HTERT RPE-1 (cell line): Measurements from ENCODE around the gene ZSCAN26.
"Not testable (repeated sequence)": the region's sequence is repeated elsewhere in the genome, so short reads cannot be mapped to it uniquely, and the experiment has no call there.

ENCODE experiments used
- in situ Hi-C: fragments of 300-500 bp; cut with MboI; formaldehyde crosslinking; loops from 4 replicates; pipeline ENCODE4 v1.14.3; 2020; ENCODE audit warnings: low sequenced_read_pairs

Gene ZSCAN26

GRCh38 chr6:28254121-28254519 lies 12.8 kb upstream of the ZSCAN26 start:
- in situ Hi-C loops: no loop called here

DNA sequence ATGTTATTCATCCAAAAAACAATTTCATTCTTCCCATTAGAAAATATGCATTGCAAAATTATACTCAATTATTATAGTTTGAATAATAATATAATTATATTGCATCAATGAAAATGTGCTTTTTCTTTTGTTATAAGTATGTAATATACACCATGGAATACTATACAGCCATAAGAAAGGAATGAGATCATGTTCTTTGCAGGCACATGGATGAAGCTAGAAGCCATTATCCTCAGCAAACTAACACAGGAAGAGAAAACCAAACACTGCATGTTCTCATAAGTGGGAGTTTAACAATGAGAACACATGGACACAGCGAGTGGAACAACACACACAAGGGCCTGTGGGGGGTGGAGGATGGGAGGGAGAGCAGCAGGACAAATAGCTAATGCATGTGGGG lies 9.9 kb upstream of the ZSCAN26 start:
- in situ Hi-C loops: no loop called here

DNA sequence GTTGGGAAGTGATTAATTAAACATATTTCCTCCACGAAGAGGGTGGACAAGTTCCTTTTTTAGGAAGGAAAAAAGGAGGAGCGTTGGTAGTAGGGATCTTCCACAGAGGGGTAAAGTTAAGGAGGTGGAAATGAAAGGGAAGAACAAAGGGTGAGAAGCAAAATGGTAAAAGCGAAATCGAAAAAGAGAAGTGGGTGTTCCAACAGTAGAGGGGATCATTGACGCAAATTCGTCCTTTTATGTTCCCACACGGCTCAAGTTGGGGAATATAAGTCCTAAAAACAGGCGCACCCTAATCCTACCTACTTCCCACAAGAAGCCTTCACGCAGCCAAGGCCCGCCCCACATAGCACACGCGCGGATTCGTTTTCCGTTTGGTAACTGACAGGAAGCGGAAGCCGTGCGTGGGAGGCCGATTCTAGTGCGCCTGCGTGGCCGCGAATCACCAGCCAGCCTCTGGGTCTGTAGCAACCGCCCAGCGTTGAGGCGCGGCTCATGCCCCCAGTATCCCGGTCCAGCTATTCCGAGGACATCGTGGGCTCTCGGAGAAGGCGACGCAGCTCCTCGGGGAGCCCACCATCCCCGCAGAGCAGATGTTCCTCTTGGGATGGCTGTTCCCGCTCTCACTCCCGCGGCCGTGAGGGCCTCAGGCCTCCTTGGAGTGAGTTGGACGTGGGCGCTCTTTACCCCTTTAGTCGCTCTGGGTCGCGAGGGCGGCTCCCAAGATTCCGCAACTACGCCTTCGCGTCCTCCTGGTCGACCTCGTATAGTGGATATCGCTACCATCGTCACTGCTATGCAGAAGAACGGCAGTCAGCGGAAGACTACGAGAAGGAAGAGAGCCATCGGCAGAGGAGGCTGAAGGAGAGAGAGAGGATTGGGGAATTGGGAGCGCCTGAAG lies 7.8 kb upstream of the ZSCAN26 start, which contains the start of gene NKAPL:
Gene NKAPL (plus strand): TSS at position 421 of the 901 bp plus-strand sequence. CDS start 75 bp downstream, at position 496.
- in situ Hi-C loops: no loop called here

DNA sequence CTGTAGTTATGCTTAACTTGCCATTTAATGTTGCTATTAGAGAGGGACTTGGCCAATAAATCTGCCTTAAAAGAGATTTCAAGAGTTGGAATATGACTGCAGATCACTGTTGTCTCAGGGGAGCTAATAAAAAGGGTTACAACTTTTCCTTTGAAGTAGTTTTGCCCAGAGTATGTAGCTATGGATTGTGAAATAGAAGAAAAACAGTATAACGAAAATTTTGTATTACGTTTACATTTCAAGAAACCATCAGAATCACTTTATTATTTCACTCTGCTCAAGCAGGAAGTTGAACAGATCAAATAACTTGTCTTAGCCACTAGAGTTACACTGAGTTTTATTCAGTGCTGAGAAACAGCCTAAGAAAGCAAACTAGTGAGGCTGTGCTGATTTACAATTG lies 3.0 kb upstream of the ZSCAN26 start:
- in situ Hi-C loops: no loop called here

DNA sequence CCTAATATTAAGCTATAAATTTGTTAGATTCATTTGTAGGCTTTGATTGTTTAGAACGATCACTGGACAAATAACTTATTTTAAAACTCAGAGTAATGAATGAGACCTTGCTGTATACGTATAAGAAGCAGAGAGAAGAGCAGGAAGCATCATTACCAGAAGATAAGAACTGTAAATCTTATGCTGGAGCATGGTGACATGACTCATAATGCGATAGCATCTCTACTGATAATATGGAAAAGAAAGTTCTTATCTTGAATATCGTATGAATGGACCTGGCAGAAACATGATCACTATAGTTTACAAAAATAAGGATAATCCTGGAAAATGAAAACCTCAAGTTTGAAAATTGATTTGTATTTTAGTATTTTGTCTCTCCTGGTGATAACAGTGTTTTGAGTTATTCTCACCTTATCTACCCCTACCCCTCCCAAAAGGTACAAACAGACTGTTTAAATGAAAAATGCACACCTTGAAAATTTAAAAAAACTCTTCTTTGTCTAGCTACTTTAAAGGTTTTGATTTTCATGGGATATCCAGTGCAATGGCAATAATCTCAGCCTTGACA lies 2.0 kb upstream of the ZSCAN26 start:
- in situ Hi-C loops: no loop called here

DNA sequence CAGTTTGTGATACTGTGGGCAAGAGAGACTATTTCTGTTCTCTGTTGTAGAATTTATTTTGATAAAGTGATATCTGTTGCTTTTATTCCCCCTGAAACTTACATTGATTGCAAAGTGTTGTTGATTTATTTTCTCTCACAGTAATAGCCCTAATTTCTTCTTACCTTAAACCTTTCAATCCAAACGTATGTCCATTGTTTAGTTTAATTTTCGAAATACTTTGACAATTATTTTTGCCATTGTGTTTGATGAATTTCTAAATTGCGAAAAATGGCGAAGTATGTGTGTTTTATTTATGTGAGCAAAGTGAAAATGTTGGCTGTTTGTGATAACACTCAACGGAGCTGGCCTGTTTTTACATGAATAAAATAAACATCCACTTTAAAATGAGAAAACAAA lies 381 bp upstream of the ZSCAN26 start:
- in situ Hi-C loops: no loop called here

GRCh38 chr6:28267695-28268059 lies 734 bp downstream of the ZSCAN26 start:
- in situ Hi-C loops: no loop called here

DNA sequence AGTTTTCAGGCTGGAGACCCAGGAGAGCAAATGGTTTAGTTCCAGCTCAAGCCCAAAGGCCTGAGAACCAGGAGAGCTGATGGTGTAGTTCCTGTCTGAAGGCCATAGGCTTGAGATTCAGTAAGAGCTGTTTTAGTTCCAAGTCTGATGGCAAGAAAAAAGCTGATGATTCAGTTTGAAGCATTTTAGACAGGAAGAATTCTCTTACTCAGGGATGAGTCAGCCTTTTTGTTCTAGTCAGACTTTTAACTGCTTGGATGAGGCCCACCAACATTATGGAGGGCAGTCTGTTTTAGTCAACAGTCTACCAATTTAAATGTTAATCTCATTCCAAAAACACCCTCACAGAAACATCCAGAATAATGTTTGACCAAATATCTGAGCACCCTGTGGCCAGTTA lies 2.5 kb downstream of the ZSCAN26 start:
- in situ Hi-C loops: no loop called here

- in situ Hi-C loops: no loop called here
Observed at GRCh38 chr6:28274888-28275287, 7.9 kb downstream of the ZSCAN26 start.

- in situ Hi-C loops: no loop called here
Observed at GRCh38 chr6:28277746-28278145, 10.8 kb downstream of the ZSCAN26 start.

DNA sequence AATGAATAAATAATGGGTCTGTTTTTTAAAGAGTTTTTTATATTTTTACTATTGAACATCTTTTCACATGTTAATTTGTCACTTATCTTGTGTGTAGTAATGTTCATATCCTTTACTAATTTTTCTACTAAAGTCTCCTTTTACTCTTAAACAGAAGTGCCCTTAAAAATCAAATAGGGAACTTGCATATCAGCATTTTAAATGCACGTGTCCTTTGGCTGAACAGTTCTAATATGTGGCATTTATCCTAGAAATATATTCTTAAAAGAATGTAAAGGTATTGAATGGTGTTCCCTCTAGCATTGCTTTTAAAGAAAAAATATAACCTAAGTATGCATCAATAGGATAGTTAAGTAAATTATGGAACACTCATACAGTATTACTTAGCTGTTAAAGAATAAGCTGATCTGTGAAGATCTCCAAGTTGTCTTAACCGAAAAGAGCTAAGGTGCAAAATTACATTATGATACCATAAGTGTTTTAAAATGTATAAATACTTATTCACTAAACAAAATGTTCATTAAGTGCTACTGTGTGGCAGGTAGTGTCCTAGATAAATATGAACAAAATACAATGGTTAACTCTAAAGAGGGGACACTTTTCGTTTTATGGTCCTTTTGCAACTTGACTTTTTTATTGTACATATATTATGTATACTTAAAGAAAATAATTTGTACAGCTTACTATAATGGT lies 13.8 kb downstream of the ZSCAN26 start:
- in situ Hi-C loops: no loop called here

GRCh38 chr6:28281288-28282064 lies 14.5 kb downstream of the ZSCAN26 start, which contains the start of gene PGBD1:
PGBD1 (plus strand) TSS chr6:28281572; CDS start chr6:28283814, 2,242 bp downstream.
- in situ Hi-C loops: no loop called here

DNA sequence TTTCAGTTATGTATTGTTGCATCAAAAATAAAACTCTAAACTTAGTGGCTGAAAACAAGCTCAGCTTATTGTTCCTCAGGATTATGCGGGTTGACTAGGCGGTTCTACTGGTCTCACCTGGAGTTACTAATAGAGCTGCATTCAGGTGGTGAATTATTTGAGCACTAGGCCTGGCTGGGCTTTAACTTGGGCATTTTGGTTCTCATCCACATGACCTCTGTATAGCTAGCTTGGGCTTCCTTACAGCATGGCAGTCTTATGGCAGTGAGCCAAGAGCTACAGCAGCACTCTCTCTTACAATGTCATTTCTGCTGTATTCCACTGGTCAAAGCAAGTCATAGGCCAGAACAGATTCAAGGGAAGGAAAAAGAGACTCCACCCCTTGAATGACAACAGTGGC lies 16.0 kb downstream of the ZSCAN26 start:
- in situ Hi-C loops: no loop called here

DNA sequence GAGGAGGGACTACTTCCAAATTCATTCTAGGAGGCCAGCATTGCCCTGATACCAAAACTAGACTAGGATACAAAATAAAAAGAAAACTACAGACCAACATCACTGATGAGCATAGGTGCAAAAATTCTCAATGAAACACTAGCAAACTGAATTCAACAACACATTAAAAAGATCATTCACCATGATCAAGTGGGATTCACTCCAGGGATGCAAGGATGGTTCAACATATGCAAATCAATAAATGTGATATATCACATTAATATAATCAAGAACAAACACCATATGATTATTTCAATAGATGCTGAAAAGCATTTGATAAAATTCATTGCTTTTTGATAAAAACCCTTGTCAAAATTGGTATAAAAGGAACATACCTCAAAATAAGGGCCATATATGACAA lies 24.6 kb downstream of the ZSCAN26 start:
- in situ Hi-C loops: no loop called here

DNA sequence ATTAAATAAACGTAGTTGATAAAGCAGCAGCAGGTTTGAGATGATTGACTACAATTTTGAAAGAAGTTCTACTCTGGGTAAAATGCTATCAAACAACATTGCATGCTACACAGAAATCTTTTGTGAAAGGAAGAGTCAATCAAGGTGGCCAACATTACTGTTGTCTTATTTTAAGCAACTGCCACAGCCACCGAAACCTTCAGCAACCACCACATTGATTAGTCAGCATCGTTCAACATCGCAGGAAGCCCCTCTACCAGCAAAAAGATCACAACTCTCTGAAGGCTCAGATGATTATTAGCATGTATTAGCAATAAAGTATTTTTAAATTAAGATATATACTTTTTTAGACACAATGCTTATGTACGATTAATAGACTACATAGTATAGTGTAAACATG lies 28.4 kb downstream of the ZSCAN26 start:
- in situ Hi-C loops: no loop called here

- in situ Hi-C loops: no loop called here
Observed at GRCh38 chr6:28296520-28297060, 29.6 kb downstream of the ZSCAN26 start.

- in situ Hi-C loops: no loop called here
Observed at GRCh38 chr6:28303570-28303969, 36.6 kb downstream of the ZSCAN26 start.

DNA sequence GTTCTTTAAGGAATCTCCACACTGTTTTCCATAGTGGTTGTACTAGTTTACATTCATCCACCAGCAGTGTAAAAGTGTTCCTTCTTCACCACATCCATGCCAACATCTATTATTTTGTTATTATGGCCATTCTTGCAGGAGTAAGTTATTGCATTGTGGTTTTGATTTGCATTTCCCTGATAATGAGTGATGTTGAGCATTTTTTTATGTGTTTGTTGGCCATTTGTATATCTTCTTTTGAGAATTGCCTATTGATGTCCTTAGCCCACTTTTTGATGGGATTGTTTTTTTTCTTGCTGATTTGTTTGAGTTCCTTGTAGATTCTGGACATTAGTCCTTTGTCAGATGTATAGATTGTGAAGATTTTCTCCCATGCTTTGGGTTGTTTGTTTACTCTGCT lies 39.4 kb downstream of the ZSCAN26 start:
- in situ Hi-C loops: not testable (repeated sequence)

DNA sequence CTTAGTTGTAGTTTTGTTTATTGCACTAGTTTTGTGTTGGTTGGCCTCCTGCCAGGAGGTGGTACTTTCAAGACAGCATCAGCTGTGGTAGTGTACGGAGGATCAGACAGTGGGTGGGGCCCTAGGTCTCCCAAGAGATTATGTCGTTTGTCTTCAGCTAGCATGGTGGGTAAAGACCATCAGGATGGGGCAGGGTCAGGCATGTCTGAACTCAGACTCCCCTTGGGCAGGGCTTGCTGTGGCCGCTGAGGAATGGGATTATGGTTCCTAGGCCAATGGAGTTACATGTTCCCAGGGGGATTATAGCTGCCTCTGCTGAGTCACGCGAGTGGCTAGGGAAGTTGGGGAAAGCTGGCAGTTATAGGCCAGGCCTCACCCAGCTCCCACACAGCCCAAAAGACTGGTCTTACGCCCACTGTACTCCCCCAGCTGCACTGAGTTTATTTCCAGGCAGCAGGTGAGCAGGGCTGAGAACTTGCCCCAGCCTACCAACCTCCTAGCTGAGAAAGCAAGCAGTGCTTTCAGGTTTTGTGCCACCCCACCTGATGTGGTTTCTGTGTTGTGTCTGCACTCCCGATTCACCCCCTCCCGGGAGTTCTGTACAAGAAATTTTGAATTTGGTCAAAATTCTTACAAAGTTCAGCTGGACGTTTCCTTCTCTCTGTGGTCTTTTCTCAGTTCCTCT lies 44.3 kb downstream of the ZSCAN26 start:
- in situ Hi-C loops: no loop called here

DNA sequence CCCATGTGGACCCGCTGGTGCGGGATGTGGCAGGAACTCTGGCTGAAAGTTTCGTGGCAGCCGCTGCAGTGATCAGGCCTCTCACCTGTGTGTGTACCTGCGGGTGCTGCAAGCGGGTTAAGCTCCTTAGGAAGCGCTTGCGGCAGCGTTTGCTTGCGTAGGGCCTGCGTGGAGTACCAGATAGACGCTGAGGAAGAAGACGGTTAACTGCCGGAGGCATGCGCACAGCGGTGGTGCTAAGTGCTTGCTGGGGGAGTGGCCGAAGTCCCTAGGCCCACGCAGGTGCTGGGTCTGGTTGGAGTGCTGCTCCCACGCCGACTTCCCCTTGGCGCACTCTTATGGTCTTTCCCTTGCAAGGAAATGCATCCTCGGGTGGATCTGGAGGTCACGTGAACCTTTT lies 46.0 kb downstream of the ZSCAN26 start:
- in situ Hi-C loops: no loop called here
